Upper lobe of left lung (tissue), 4 donors: Measurements from ENCODE around the gene KRT3.

Experiments
- EP300 ChIP-seq, 4 donors: sonication (generic); formaldehyde crosslinking; IDR thresholded peaks; one replicate each; pipeline ENCODE4 v1.5.1; 2017; ENCODE audit warnings: antibody characterized with exemption in 4 of 4, control low read depth in 2 of 4
- POLR2A ChIP-seq, 4 donors: fragments of 450-650 bp; IDR thresholded peaks; one replicate each; pipeline ENCODE4 v1.5.1; 2016 to 2017; ENCODE audit warnings: antibody characterized with exemption in 4 of 4, mild to moderate bottlenecking in 2 of 4
- TF ChIP-seq, protein P1 (sequence below), 6 experiments: fragments of 450-650 bp in 4 of 6; fragments of 200-600 bp in 2 of 6; sonication (generic) in 2 of 6; IDR thresholded peaks; one replicate each; pipeline ENCODE4 v1.5.1; 2016 to 2019; ENCODE audit warnings: antibody characterized with exemption in 6 of 6

DNA sequence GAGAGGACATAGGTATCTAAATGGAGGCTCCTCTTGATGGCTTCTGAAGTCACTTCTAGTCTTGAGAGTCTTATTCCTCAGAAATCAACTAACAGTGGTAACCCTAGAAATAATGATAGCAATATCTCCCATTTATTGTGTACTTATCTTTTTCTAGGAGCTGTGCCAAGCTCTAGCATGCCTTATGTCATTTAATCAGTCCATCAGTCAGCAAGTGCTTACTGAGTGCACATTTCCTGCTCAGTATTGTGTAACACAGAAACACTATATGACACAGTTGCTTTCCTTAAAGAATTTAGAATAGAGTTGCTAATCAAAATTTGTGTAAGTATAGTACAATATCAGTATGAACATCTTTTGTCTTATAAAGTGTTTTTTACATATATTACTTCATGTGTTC is 55.3 kb downstream of the KRT3 start:
- TF ChIP-seq, protein P1, sequence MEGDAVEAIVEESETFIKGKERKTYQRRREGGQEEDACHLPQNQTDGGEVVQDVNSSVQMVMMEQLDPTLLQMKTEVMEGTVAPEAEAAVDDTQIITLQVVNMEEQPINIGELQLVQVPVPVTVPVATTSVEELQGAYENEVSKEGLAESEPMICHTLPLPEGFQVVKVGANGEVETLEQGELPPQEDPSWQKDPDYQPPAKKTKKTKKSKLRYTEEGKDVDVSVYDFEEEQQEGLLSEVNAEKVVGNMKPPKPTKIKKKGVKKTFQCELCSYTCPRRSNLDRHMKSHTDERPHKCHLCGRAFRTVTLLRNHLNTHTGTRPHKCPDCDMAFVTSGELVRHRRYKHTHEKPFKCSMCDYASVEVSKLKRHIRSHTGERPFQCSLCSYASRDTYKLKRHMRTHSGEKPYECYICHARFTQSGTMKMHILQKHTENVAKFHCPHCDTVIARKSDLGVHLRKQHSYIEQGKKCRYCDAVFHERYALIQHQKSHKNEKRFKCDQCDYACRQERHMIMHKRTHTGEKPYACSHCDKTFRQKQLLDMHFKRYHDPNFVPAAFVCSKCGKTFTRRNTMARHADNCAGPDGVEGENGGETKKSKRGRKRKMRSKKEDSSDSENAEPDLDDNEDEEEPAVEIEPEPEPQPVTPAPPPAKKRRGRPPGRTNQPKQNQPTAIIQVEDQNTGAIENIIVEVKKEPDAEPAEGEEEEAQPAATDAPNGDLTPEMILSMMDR (IDR thresholded peaks at IDR 0.05) = no peak
- TF ChIP-seq EP300 (IDR thresholded peaks at IDR 0.05) (no peak), POLR2A (IDR thresholded peaks at IDR 0.05) (no peak)
